GM12875 (cell line): Measurements from ENCODE around the gene SHB.

ENCODE experiments used
- H3K4me3 ChIP-seq: one replicate; pipeline ENCODE4 v1.5.1; 2011; ENCODE audit warnings: low read depth, low read length, control low read depth
- TF ChIP-seq, protein P1 (sequence below): IDR thresholded peaks from 2 replicates; pipeline ENCODE4 v1.5.1; 2011; ENCODE audit warnings: low read depth, mild to moderate bottlenecking, control low read depth, inconsistent platforms, low read length, moderate library complexity, borderline replicate concordance; ENCODE audit not compliant: insufficient read depth

Gene SHB

DNA sequence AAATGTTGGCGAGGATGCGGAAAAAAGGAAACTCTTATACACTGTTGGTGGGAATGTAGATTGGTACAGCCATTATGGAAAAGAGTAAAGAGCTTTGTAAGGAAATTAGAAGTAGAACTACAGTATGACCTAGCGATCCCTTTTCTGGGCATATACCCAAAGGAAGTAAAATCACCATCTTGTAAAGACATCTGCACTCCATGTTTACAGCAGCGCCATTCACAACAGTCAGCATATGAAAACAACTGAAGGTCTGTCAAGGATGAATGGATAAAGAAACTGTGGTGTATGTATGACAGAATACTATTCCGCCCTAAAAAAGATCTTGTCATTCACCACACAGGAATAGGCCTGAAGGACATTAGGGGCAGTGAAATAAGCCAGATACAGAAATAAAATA lies 137.4 kb downstream of the SHB start:
- H3K4me3 ChIP-seq = no peak overlapping the region
- TF ChIP-seq, protein P1, sequence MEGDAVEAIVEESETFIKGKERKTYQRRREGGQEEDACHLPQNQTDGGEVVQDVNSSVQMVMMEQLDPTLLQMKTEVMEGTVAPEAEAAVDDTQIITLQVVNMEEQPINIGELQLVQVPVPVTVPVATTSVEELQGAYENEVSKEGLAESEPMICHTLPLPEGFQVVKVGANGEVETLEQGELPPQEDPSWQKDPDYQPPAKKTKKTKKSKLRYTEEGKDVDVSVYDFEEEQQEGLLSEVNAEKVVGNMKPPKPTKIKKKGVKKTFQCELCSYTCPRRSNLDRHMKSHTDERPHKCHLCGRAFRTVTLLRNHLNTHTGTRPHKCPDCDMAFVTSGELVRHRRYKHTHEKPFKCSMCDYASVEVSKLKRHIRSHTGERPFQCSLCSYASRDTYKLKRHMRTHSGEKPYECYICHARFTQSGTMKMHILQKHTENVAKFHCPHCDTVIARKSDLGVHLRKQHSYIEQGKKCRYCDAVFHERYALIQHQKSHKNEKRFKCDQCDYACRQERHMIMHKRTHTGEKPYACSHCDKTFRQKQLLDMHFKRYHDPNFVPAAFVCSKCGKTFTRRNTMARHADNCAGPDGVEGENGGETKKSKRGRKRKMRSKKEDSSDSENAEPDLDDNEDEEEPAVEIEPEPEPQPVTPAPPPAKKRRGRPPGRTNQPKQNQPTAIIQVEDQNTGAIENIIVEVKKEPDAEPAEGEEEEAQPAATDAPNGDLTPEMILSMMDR = no peak

DNA sequence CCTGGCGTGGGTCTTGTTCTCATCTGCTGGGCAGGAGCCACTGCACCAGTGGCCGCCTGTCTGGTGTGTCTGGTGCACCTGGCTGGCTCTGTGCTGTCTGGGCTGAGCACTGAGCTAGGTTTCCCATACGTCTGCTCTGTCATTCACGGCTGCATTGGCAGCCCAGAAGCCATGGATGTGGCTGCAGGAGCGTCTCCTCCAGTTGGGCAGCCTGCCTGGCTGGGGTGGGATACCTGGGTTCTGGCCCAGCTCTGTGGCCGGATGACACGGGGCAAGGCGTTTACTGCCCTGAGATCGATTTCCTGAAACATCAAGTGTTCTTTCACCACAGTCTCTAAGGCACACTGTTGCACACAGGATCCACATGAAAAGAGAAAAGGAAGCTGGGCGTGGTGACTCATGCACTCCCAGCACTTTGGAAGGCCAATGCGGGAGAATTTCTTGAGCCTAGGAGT lies 139.6 kb downstream of the SHB start:
- TF ChIP-seq, protein P1 = no peak
- no peak overlapping the region for H3K4me3 ChIP-seq

DNA sequence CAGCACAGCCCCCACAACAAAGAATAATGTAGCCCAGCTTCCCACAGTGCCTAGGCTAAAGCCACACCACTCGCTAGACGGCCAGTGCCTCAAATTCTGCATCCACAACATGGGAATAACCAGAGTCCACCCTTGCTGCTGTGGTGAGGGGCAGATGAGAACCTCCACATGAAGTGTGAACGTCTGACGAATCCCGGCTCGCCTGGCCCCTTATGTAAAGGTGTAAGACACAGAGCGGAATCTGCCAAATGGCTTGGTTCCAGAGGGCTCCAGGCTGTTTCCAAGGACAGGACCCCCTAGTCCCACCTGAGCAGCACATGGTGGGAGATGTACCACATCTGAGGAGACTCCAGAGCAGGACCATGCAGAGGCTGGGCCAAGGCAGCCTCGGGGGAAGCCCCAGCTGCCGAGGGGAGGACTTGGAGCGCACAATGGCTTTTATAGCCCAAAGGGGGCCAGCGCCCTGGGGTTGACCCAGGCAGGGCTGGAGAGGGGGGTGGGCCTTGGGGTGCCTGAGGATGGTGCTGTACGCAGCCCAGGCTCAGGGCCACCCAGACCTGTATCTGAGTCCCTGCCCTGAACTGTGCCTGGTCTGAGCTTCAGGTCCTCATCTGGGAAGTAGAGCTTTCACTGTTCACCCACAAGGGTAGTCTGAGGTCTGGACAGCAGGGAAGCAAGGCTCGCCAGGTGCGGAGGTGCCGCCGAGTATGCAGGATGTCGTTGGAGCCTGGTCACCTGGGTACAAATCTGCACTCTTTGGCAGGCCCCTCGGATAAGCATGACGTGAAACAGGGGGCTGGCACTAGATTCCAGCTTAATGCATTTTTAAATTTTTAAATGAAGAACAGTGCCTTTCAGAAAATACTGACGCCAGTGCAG lies 140.2 kb downstream of the SHB start:
- no peak overlapping the region for H3K4me3 ChIP-seq
- TF ChIP-seq, protein P1 = no peak

DNA sequence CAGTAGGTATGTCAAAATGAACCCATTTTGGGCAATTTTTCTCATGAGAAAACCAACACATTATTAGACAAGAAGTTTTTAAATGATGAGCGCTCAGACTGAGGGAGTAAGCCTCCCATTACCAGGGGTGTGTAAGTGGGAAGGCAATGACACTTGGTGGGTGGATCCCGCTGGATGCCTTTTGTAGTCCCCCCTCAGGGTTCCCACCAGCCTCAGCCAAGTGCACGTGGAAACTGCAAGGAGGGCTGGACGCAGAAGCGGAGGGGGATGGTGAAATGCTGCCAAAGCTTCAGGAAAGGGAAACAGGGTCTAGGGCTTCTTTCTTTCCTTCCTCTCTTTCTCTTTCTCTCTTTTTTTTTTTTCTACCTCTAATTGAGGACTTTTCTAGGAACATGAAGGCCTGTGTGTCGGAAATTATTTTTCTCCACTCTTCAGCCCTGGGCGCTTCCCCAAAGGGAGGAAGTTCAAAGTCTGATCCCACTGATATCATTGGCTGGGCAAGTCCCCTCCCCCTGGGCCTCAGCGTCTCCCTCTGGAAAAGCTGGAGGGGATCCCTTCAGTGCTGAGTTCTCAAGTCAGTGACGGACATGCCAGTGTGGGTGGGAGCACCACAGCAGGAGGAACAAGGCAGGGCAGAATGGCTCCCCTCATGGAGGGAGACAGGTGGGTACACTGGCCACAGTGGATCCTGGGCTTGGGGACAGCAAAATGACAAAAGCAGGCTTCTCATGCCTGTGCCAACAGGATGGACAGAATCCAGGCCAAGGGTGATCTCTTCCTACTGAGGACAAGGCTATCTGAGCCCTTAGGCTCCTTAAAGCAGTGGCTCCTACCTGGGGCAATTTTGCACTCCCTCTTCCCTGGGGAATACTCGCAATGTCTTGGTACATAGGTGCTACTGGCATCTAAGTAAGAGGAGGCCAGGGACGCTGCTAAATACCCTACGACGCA lies 141.2 kb downstream of the SHB start:
- TF ChIP-seq, protein P1 = no peak
- no peak overlapping the region for H3K4me3 ChIP-seq

DNA sequence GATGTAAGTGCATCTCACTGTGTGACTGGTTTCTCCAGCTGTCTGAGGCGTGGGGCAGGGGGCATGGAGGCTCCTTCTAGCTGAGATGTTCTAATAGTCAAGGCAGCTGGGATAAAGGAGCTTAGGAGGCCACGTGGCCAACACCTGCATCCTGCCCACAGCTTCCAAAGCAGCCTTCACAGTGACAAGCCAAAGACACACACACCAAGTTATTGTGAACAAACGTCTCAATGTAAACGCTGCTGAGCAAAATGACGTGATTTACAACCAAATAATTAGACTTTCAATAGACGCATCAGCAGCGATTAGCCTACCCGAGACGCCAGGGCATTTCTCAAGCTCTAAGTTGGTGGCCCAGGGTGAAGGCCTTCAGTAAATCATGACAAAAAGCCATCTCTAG lies 141.9 kb downstream of the SHB start:
- TF ChIP-seq, protein P1 = no peak
- no peak overlapping the region for H3K4me3 ChIP-seq

DNA sequence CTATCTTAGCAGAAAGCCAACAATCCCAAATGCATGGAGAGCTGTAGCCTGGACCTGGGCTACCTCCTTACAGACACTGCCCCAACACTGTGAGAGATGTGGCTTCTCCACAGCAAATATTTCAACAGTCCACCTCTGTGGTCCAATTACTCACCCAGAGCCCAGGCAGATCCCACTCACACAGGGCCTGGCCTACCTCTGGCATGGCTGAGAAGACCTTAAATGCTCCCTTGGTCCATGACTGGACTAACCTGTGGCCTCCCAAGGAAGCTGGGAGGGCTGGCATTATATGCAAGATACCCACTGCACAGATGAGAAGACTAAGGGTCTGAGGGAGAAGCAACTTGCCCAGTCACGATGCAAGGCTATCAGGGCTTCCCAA lies 142.3 kb downstream of the SHB start:
- TF ChIP-seq, protein P1 = no peak

More for the DNA sequence above, 142.3 kb downstream of the SHB start:
- no peak overlapping the region for H3K4me3 ChIP-seq
